ENCODE data around the gene SLC6A8.

Gene SLC6A8

DNA sequence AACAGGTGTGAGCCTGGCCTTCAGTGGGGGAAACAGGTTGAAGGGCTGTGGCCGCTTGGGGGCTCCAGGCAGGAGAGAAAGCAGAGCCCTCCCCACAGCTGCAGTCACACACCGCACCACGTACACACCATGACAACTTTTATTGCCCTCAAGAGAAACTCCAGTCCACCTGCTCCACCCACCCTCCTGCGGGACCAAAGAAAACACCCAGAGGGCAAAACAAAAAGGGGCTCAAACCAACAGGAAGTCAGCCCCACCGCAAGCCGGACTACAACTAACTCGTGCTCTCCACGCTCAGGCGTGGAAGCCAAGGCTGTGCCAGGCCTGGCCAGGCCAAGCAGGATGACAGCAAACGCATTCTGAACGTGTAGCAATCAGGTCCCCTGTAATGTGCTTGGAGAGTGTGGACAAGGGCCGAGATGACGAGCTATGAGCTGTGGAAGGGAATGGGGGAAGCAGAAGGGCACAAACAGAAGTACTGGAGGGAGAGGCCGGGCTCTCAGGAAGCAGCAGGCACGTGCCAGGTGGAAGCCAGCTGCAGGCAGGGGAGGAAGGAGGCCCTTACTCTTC is 12.7 kb downstream of the SLC6A8 start:
- no peak overlapping the region for H3K4me3 ChIP-seq (ENCODE audit: low read depth, low read length)
- no peak for DNase-seq (ENCODE audit: low read depth)
- no peak for TF ChIP-seq POLR2A (IDR thresholded peaks at IDR 0.05; ENCODE audit: extremely low read depth, insufficient read length)
- TF ChIP-seq, protein P1, sequence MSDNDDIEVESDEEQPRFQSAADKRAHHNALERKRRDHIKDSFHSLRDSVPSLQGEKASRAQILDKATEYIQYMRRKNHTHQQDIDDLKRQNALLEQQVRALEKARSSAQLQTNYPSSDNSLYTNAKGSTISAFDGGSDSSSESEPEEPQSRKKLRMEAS (IDR thresholded peaks at IDR 0.05; ENCODE audit: low read depth, low read length), result no peak
- TF ChIP-seq, protein P2, sequence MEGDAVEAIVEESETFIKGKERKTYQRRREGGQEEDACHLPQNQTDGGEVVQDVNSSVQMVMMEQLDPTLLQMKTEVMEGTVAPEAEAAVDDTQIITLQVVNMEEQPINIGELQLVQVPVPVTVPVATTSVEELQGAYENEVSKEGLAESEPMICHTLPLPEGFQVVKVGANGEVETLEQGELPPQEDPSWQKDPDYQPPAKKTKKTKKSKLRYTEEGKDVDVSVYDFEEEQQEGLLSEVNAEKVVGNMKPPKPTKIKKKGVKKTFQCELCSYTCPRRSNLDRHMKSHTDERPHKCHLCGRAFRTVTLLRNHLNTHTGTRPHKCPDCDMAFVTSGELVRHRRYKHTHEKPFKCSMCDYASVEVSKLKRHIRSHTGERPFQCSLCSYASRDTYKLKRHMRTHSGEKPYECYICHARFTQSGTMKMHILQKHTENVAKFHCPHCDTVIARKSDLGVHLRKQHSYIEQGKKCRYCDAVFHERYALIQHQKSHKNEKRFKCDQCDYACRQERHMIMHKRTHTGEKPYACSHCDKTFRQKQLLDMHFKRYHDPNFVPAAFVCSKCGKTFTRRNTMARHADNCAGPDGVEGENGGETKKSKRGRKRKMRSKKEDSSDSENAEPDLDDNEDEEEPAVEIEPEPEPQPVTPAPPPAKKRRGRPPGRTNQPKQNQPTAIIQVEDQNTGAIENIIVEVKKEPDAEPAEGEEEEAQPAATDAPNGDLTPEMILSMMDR (IDR thresholded peaks at IDR 0.05; ENCODE audit: low read depth, low read length), result no peak
- no peak for TF ChIP-seq MYC (IDR thresholded peaks at IDR 0.05; ENCODE audit: low read depth, low read length)

DNA sequence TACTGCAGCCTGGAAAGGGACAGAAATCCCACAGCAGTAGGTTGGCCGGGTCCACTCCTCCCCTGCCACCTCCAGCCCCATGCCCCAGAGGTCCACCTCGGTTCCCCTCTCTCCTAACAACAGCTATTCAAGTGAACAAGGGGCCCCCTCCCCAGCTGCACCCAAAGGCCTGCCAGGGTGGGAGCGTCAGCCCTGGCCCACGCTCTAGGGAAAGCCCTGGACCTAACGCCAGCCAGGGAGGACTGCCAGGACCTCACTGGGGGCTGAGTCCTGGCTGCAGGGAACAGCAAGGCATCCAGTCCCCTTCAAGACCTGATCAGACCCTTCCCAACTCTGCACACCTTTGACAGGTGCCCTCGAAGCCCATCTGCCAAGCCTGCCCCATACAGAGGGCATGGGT is 13.2 kb downstream of the SLC6A8 start:
- DNase-seq (ENCODE audit: low read depth), result no peak
- no peak overlapping the region for H3K4me3 ChIP-seq (ENCODE audit: low read depth, low read length)
- no peak for TF ChIP-seq MYC (IDR thresholded peaks at IDR 0.05; ENCODE audit: low read depth, low read length)
- TF ChIP-seq POLR2A (IDR thresholded peaks at IDR 0.05; ENCODE audit: extremely low read depth, insufficient read length), result no peak
- TF ChIP-seq, protein P2 (IDR thresholded peaks at IDR 0.05; ENCODE audit: low read depth, low read length), result no peak
- TF ChIP-seq, protein P1 (IDR thresholded peaks at IDR 0.05; ENCODE audit: low read depth, low read length), result no peak

DNA sequence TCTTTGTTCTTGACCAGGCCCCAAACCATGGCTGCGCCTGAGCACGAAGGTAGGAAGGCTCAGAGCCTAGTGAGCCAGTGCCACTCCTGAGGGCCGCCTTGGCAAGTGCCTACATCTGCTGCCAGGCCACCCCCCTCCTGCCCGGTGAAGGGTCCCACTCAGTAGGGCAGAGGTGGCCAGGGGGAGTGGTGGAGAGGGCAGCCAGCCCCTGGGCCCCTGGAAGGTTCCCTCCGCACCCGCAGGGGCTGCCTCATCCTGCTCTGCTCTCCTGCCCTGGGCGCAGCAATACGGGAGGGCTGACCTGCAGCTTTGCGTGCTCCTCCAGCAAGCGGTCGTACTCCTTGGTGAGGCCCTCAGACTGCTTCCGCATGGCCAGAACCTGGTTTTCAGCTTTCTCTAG is 14.0 kb downstream of the SLC6A8 start:
- no peak overlapping the region for H3K4me3 ChIP-seq (ENCODE audit: low read depth, low read length)
- no peak for TF ChIP-seq POLR2A (IDR thresholded peaks at IDR 0.05; ENCODE audit: extremely low read depth, insufficient read length)
- TF ChIP-seq MYC (IDR thresholded peaks at IDR 0.05; ENCODE audit: low read depth, low read length), result no peak
- TF ChIP-seq, protein P1 (IDR thresholded peaks at IDR 0.05; ENCODE audit: low read depth, low read length), result no peak
- TF ChIP-seq, protein P2 (IDR thresholded peaks at IDR 0.05; ENCODE audit: low read depth, low read length), result no peak
- no peak for DNase-seq (ENCODE audit: low read depth)

DNA sequence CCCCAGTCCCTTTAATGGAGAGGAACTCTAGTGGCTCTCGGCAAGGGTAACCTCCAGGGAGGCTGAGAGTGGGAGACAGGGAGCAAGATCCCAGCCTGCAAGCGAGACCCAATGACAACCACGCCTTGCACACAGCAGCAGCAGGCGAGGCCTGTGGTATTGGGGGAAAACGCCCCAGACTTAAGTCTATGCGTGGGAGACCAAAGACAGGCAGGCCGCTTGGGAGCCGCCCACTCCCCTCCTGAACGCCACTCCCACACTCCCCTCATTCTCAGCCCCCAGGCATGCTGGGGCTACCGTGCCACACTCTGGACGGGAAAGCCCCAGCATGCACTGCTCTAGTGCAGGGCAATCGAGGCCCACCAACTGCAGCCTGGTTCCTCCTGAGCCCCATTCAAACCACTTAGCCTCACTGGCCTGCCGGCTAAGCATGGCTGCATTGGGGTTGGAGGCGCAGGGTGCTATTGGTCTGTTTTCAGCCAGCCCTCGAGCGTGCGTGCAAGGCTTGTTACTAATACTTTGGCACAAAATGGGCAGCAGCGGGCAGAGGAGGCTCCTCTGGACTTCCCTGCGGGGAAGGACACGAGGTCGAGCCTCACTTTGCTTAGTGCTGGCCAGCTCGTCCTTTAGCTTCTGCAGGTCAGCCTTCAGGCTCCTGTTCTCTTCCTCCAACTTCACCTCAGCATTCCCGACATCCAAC is 14.8 kb downstream of the SLC6A8 start:
- TF ChIP-seq POLR2A (IDR thresholded peaks at IDR 0.05; ENCODE audit: extremely low read depth, insufficient read length), result no peak
- TF ChIP-seq MYC (IDR thresholded peaks at IDR 0.05; ENCODE audit: low read depth, low read length), result no peak
- TF ChIP-seq, protein P1 (IDR thresholded peaks at IDR 0.05; ENCODE audit: low read depth, low read length), result no peak
- TF ChIP-seq, protein P2 (IDR thresholded peaks at IDR 0.05; ENCODE audit: low read depth, low read length), result no peak
- no peak overlapping the region for H3K4me3 ChIP-seq (ENCODE audit: low read depth, low read length)
- DNase-seq (ENCODE audit: low read depth), result no peak

DNA sequence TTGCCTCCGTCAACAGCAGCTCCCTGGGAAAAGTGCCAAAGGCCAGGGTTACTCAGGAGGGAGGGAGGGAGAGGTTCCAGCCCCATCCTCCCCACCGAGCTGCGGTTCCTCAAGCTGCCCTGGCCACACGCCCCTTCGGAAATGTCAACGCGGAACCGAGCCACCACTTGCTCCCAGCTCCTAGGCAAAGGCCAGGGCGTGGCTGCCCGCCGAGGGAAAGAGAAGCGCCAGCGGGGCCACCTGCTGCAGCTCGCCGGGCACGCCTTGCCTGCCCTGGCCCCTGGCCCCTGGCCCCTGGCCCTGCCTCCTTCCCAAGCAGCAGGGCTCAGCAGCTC is 15.3 kb downstream of the SLC6A8 start:
- H3K4me3 ChIP-seq (ENCODE audit: low read depth, low read length), result no peak overlapping the region
- TF ChIP-seq, protein P2 (IDR thresholded peaks at IDR 0.05; ENCODE audit: low read depth, low read length), result no peak
- TF ChIP-seq POLR2A (IDR thresholded peaks at IDR 0.05; ENCODE audit: extremely low read depth, insufficient read length) (no peak), MYC (IDR thresholded peaks at IDR 0.05; ENCODE audit: low read depth, low read length) (no peak)
- TF ChIP-seq, protein P1 (IDR thresholded peaks at IDR 0.05; ENCODE audit: low read depth, low read length), result no peak
- DNase-seq (ENCODE audit: low read depth), result no peak
